Kidney (tissue), 14 donors: ENCODE measurements around the gene PGF. TPM values are rescaled to one million over a fixed set of nuclear protein-coding genes. Genes with fewer than 3 reads are reported as not detected.
A peak's percentile ranks its signal among the peaks of the same experiment; 100 is the strongest.

Source experiments
- DNase-seq, 5 donors: peaks; one replicate each; pipeline ENCODE4 v3.0.0-alpha.2; 2013 to 2020
- FAIRE-seq: peaks from 2 replicates; lab custom pipeline; 2012; peaks lifted over from hg19 to GRCh38; lab: Jason Lieb, UNC
- H3K27ac ChIP-seq, 2 donors: one replicate each; pipeline ENCODE4 v1.7.0; 2013; ENCODE audit warnings: low read depth in 2 of 2, low read length in 2 of 2, inconsistent platforms in 1 of 2
- H3K27me3 ChIP-seq: one replicate; pipeline ENCODE4 v1.7.1; 2013; ENCODE audit warnings: low read length, inconsistent platforms; ENCODE audit not compliant: control insufficient read depth, insufficient read depth
- H3K36me3 ChIP-seq, 3 donors: one replicate each; pipeline versions ENCODE4 v1.7.0 to v1.7.1; 2013; ENCODE audit warnings: low read length in 3 of 3, control low read depth in 1 of 3, inconsistent platforms in 1 of 3; ENCODE audit not compliant: insufficient read depth in 3 of 3, control insufficient read depth in 2 of 3
- H3K4me1 ChIP-seq, 3 donors: one replicate each; pipeline versions ENCODE4 v1.7.0 to v1.7.1; 2013; ENCODE audit warnings: low read length in 3 of 3, inconsistent platforms in 1 of 3, low read depth in 1 of 3; ENCODE audit not compliant: control insufficient read depth in 2 of 3, insufficient read depth in 2 of 3
- H3K4me3 ChIP-seq, 3 donors: one replicate each; pipeline versions ENCODE4 v1.7.0 to v1.8.1; 2013; ENCODE audit warnings: low read length in 3 of 3, control low read depth in 1 of 3, inconsistent platforms in 1 of 3
- H3K9ac ChIP-seq, 3 donors: one replicate each; pipeline versions ENCODE4 v1.7.0 to v1.7.1; 2013; ENCODE audit warnings: low read length in 3 of 3, control low read depth in 1 of 3, inconsistent platforms in 1 of 3
- H3K9me3 ChIP-seq, 3 donors: one replicate each; pipeline versions ENCODE4 v1.7.0 to v1.7.1; 2013; ENCODE audit warnings: low read length in 3 of 3, control low read depth in 1 of 3, inconsistent platforms in 1 of 3; ENCODE audit not compliant: control insufficient read depth in 2 of 3, insufficient read depth in 1 of 3
- CTCF ChIP-seq: IDR thresholded peaks from 3 replicates; pipeline ENCODE4 v1.5.1; 2012; ENCODE audit warnings: mild to moderate bottlenecking, moderate library complexity, borderline replicate concordance; ENCODE audit not compliant: insufficient read depth; ENCODE audit errors: extremely low read depth
- intact Hi-C: fragments of 100-400 bp; cut with DNase I; formaldehyde crosslinking; loops from one replicate; pipeline ENCODE4 v1.11.1; 2022
- polyA plus RNA-seq: library from polyadenylated mRNA; stranded (reverse); fragments of 350-450 nt; fragmentation: Illumina TruSeq; extraction: RNeasy Lipid Tissue Mini Kit (QIAGEN cat#74804); gene quantifications from one replicate; pipeline ENCODE4 v1.2.3, GENCODE V29; 2014; ENCODE audit warnings: low read depth, low replicate concordance; ENCODE audit not compliant: insufficient read depth
- total RNA-seq: library from RNA; stranded (reverse); fragmentation: NEBNext Ultra II Directional; extraction: Animal tissue kit (Norgen Biotek cat#: 25700); gene quantifications from one replicate; pipeline ENCODE4 v1.2.1, GENCODE V29; 2021
- donor health status: control.
- donor health status: control.
- donor health status: control.
- donor health status: control.
- donor health status: control.
- donor health status: DM: yes; HTN: yes; CAD: no.
- donor health status: Normal renal cell carcinoma (clear cell type).

PGF gene
- total and polyA plus RNA-seq, 2 donors from 2014 or later: 9.3 to 12.1 TPM

- DNase-seq (peak; percentile 31 to 86 (median 52)), FAIRE-seq (no peak)
- intact Hi-C loops: no loop called here
- Histone ChIP-seq H3K36me3 (no peaks in the 10 kb centered on the region), H3K9ac (no peak overlapping the region), H3K9me3 (no peaks in the 10 kb centered on the region), H3K27me3 (no peaks in the 10 kb centered on the region), H3K27ac (no peak overlapping the region), H3K4me3 (no peak overlapping the region), H3K4me1 (peaks cover 0 to 2% (median 0%) of the 10 kb centered on the region in 3 donors)
- TF ChIP-seq CTCF: no peak
Observed at GRCh38 chr14:74973003-74973653, 17.7 kb upstream of the PGF start.

GRCh38 chr14:74968811-74969210 is 13.4 kb upstream of the PGF start:
- Histone ChIP-seq H3K9me3 (no peaks in the 10 kb centered on the region), H3K4me1 (no peaks in the 10 kb centered on the region), H3K36me3 (no peaks in the 10 kb centered on the region), H3K4me3 (no peak overlapping the region), H3K27me3 (no peaks in the 10 kb centered on the region), H3K27ac (no peak overlapping the region), H3K9ac (no peak overlapping the region)
- TF ChIP-seq CTCF: no peak
- DNase-seq (no peak), FAIRE-seq (no peak)
- intact Hi-C loops: no loop called here

- intact Hi-C loops: no loop called here
- Histone ChIP-seq H3K27me3 (no peaks in the 10 kb centered on the region), H3K4me3 (no peak overlapping the region), H3K36me3 (no peaks in the 10 kb centered on the region), H3K9me3 (no peaks in the 10 kb centered on the region), H3K27ac (no peak overlapping the region), H3K9ac (no peak overlapping the region), H3K4me1 (no peaks in the 10 kb centered on the region)
- DNase-seq (no peak), FAIRE-seq (no peak)
- no peak for TF ChIP-seq CTCF
Observed at GRCh38 chr14:74965486-74966153, 10.2 kb upstream of the PGF start.
